GM12864 (cell line): ENCODE measurements around the gene LMX1B.

Experiments used
- DNase-seq: peaks from one replicate; pipeline ENCODE4 v3.0.0-alpha.2; 2011; ENCODE audit warnings: low read depth
- H3K4me3 ChIP-seq: 2 replicates; pipeline ENCODE4 v1.5.1; 2011; ENCODE audit warnings: mild to moderate bottlenecking, low read depth, low read length, control low read depth
- TF ChIP-seq, protein P1 (sequence below): IDR thresholded peaks from 2 replicates; pipeline ENCODE4 v1.5.1; 2011; ENCODE audit warnings: low read depth, mild to moderate bottlenecking, moderate library complexity, low read length, control low read depth, inconsistent platforms; ENCODE audit errors: missing control alignments

Gene LMX1B

DNA sequence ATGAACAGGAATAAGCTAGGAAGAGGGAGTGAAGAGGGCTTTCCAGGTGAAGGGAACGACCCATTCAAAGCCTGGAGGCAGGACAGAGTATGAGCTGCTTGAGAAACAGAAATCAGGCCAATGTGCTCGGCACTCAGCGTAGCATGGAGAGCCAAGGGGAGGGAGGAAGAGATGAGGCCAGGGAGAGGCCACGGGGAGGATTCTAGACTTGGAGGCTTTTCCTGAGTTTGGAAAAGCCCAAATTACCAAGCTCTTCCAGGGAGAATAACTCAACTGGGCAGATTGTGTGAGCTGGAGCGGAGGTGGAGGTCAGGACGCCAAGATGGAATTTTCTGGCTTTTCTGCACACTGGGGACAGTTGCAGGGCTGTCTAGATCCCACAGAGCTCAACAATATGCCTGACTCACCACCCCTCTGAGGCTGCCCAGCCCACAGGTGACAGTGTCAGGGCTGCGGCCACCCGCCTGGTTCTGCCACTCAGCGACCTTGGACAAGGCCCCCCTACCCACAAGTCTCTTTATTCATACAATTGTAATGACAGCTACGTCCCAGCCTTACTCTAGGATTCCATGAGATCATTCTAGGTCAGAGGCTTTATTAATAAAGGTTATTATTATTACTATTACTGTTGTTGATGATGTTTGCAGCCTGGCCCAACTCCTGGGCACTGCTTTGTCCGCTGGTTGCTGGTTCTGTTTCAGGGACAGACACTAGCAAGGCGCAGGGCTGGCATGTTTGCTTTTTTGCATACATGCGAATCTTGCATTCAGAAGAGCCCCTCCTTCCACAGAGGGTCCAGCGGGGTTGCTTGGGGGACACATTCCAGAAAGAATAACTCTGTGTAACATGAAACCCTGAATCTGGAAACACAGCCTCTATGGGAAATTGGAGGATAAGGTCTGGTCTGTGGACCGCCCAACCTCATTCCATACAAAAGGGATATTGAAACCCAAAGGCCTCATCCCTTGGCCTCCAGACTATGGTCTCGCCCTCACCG, 9.4 kb upstream of the LMX1B start:
- no peak for DNase-seq
- TF ChIP-seq, protein P1, sequence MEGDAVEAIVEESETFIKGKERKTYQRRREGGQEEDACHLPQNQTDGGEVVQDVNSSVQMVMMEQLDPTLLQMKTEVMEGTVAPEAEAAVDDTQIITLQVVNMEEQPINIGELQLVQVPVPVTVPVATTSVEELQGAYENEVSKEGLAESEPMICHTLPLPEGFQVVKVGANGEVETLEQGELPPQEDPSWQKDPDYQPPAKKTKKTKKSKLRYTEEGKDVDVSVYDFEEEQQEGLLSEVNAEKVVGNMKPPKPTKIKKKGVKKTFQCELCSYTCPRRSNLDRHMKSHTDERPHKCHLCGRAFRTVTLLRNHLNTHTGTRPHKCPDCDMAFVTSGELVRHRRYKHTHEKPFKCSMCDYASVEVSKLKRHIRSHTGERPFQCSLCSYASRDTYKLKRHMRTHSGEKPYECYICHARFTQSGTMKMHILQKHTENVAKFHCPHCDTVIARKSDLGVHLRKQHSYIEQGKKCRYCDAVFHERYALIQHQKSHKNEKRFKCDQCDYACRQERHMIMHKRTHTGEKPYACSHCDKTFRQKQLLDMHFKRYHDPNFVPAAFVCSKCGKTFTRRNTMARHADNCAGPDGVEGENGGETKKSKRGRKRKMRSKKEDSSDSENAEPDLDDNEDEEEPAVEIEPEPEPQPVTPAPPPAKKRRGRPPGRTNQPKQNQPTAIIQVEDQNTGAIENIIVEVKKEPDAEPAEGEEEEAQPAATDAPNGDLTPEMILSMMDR, result no peak
- H3K4me3 ChIP-seq, result no peak overlapping the region

DNA sequence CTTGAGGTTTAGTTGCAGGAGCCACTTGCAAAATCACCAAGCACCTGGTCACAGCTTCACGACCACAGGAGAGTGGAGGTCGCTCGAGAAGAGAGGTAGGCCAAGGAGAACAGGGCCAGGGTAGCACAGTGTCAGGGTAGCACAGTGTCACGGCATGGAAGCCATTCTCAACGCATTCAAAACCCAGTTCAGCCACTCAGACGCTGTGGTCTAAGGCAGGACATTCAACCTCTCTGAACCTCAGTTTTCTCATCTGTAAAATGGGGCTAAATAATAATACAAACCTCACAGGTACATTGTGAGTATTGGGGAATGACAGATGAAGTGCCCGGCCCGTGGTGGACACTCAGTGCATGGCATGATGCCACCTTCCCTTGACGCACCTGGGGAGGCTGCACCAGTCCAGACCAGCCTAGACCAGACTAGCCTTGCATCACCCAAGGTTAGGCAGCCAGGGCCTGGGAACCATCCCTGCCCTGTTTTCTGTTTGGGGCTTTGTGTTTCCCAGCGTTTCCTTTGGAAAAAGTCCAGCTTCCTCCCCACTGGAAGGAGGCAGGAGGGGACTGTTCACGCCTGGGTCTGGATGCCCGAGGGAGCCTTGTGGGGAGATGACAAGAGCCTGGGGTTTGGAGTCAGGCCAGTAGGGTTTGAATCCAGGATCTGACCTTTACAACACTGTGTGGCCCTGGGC, 7.8 kb upstream of the LMX1B start:
- TF ChIP-seq, protein P1, result no peak

DNA sequence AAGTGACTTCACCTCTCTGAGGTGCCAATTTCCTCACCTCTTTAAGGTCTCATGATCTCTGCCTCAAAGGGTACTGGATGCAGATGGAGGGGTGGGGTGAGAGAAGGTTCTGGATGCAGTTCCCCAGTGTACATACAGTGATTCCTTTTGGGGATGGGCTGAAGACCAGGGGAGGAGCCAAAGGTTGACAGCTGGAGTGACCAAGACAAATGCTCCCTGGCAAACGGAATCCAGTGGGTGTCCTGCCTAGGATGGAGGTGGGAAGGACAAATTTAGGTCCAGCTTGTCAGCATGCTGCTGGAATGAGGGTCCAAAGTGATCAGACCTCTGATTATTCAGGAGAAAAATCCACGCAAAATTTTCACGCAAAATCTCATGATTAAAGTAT, 7.3 kb upstream of the LMX1B start:
- TF ChIP-seq, protein P1, result no peak
- H3K4me3 ChIP-seq, result no peak overlapping the region
- no peak for DNase-seq

More for the DNA sequence above, 7.8 kb upstream of the LMX1B start:
- no peak overlapping the region for H3K4me3 ChIP-seq
- no peak for DNase-seq

DNA sequence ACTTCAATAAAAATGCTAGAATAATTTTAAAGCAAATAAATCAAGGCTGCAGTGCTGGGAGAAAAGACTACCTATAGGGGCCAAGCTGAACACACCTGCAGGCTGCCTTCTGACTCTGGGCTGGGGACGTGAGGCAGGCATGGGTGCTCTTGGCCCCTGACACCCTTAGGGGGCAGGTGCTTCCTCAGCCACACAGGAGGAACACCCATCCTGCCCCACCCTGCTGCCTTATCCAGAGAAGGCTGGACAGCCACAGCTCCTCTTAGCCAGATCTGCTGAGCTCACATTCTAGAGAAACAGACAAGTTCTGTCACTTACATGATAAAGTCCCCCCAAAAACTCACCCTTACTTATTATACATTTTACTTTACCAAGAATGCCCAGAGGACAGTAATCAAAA, 6.6 kb upstream of the LMX1B start:
- H3K4me3 ChIP-seq, result no peak overlapping the region
- DNase-seq, result no peak
- TF ChIP-seq, protein P1, result no peak

DNA sequence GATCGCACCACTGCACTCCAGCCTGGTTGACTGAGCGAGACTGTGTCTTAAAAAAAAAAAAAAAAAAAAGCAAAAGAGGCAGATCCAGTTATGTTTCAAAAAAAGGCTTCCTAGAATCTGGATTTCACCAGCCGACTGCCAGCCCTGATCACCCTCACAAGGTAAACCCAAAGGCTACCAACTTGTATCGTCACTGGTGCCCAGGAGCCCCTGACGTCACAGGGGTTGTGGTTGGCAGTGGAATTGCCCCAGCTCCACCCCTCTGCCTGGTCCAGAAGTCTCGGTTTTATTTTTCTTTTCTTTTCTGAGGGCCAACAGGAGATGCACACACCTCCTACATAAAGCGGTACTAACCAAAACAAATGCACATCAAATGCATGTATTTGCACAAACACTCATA, 6.0 kb upstream of the LMX1B start:
- no peak for DNase-seq
- H3K4me3 ChIP-seq, result no peak overlapping the region
- TF ChIP-seq, protein P1, result no peak

DNA sequence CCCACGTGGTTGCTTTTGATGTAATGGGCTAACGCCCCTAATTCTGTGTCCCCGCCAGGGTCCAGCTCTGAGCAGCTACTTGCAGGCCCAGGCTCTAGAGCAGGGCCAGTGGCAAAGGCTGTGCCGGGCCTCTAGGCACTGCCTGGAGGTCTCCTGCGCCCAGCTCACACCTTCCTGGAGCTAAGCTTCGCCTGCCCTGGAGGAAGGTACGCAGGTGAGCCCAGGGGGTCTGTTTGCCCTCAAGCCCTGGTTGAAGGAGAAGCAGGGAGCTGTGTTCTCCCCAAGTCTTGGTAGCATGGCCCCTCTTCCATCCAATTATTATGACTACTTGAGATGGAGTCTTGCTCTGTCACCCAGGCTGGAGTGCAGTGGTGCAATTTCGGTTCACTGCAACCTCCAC, 5.2 kb upstream of the LMX1B start:
- no peak overlapping the region for H3K4me3 ChIP-seq
- TF ChIP-seq, protein P1, result no peak
- DNase-seq, result no peak
